GM18507 (cell line): ENCODE data around the gene GFOD1.

Experiments
- DNase-seq: peaks from one replicate; pipeline ENCODE4 v3.0.0; 2011; ENCODE audit warnings: low read depth; ENCODE audit not compliant: insufficient read length; ENCODE audit errors: extremely low spot score
- FAIRE-seq: peaks from 2 replicates; lab custom pipeline; 2011; peaks lifted over from hg19 to GRCh38; lab: Jason Lieb, UNC

GFOD1 gene

GRCh38 chr6:13487122-13488014 is at the start of gene GFOD1:
Gene GFOD1 (minus strand): TSS chr6:13487600. CDS start chr6:13486890, 710 bp downstream.
- FAIRE-seq: peak; percentile 70

GRCh38 chr6:13536796-13537526 is 49.6 kb upstream of the GFOD1 start:
- DNase-seq: no peak
- FAIRE-seq: no peak

More at GRCh38 chr6:13487122-13488014, at the start of gene GFOD1:
- DNase-seq: peak; percentile 84

GRCh38 chr6:13535306-13535705 is 47.9 kb upstream of the GFOD1 start:
- FAIRE-seq (no peak), DNase-seq (no peak)

GRCh38 chr6:13534536-13534935 is 47.1 kb upstream of the GFOD1 start:
- DNase-seq (no peak), FAIRE-seq (no peak)

- FAIRE-seq (no peak), DNase-seq (no peak)
These were observed 44.6 kb upstream of the GFOD1 start for GRCh38 chr6:13531956-13532355.

GRCh38 chr6:13528777-13529343 is 41.5 kb upstream of the GFOD1 start:
- FAIRE-seq: no peak

GRCh38 chr6:13528232-13528631 is 40.8 kb upstream of the GFOD1 start:
- DNase-seq: no peak
- FAIRE-seq: no peak

More at GRCh38 chr6:13528777-13529343, 41.5 kb upstream of the GFOD1 start:
- DNase-seq: no peak

- no peak for DNase-seq
- no peak for FAIRE-seq
These were observed 40.3 kb upstream of the GFOD1 start for GRCh38 chr6:13527671-13528056.

- DNase-seq: no peak
- FAIRE-seq: no peak
These were observed 39.6 kb upstream of the GFOD1 start for GRCh38 chr6:13526727-13527670.

- DNase-seq (no peak), FAIRE-seq (no peak)
These were observed 38.9 kb upstream of the GFOD1 start for GRCh38 chr6:13526357-13526726.

- FAIRE-seq (no peak), DNase-seq (no peak)
These were observed 37.6 kb upstream of the GFOD1 start for GRCh38 chr6:13524801-13525508.

GRCh38 chr6:13523826-13524622 is 36.6 kb upstream of the GFOD1 start:
- FAIRE-seq: no peak
- no peak for DNase-seq

- DNase-seq (no peak), FAIRE-seq (no peak)
These were observed 35.3 kb upstream of the GFOD1 start for GRCh38 chr6:13522656-13523055.

GRCh38 chr6:13519839-13520238 is 32.4 kb upstream of the GFOD1 start:
- FAIRE-seq (no peak), DNase-seq (no peak)

GRCh38 chr6:13517116-13517515 is 29.7 kb upstream of the GFOD1 start:
- no peak for DNase-seq
- FAIRE-seq: no peak

- DNase-seq: no peak
- FAIRE-seq: no peak
These were observed 28.5 kb upstream of the GFOD1 start for GRCh38 chr6:13515912-13516311.

- no peak for DNase-seq
- FAIRE-seq: no peak
These were observed 26.5 kb upstream of the GFOD1 start for GRCh38 chr6:13513626-13514502.
